SH-SY5Y (cell line): ENCODE data around the gene DDR2.

Experiments used
- GATA2 ChIP-seq: IDR thresholded peaks from 2 replicates; pipeline ENCODE4 v1.6.1; 2011; ENCODE audit warnings: mild to moderate bottlenecking, low read depth, low read length
- GATA3 ChIP-seq: IDR thresholded peaks from 2 replicates; pipeline ENCODE4 v1.6.1; 2011; ENCODE audit warnings: low read depth, mild to moderate bottlenecking, low read length, moderate library complexity

- no peak for TF ChIP-seq GATA2
- no peak for TF ChIP-seq GATA3
Measured at GRCh38 chr1:162765788-162766187, 133.5 kb downstream of the DDR2 start.
